SK-MEL-5 (cell line): Measurements from ENCODE around the gene RUVBL1. TPM values are rescaled to one million over a fixed set of nuclear protein-coding genes. Genes with fewer than 3 reads are reported as not detected.
A peak's percentile ranks its signal among the peaks of the same experiment; 100 is the strongest.
"Not testable (repeated sequence)": the region's sequence is repeated elsewhere in the genome, so short reads cannot be mapped to it uniquely, and the experiment has no call there.

ENCODE experiments used
- DNase-seq: peaks from one replicate; pipeline ENCODE4 v3.0.0-alpha.2; 2016; ENCODE audit warnings: low read depth, low spot score
- in situ Hi-C: cut with HindIII; loops from 2 replicates; pipeline ENCODE4 v1.10.0; 2016; ENCODE audit warnings: low sequenced_read_pairs, high pct_unique_total_duplicates, low pct_unique_long_range_greater_than_20kb
- polyA plus RNA-seq, 2 experiments: library from polyadenylated mRNA; depleted of rRNA; stranded (reverse); fragments of >200 nt; gene quantifications; 2 replicates each; pipeline ENCODE4 v1.2.3, GENCODE V29; 2015
- total RNA-seq: library from RNA; depleted of rRNA; stranded (reverse); fragments of >200 nt; shearing (Covaris generic); gene quantifications from 2 replicates; pipeline ENCODE4 v1.2.3, GENCODE V29; 2014; rRNA removed

The RUVBL1 gene
- total RNA-seq = 151 and 161 TPM in 2 replicates
- polyA plus RNA-seq (2015; cell fraction: cytosol; rRNA removed) = 91.9 and 104 TPM in 2 replicates
- polyA plus RNA-seq (2015; cell fraction: nucleus; rRNA removed) = 34.2 and 56.5 TPM in 2 replicates

DNA sequence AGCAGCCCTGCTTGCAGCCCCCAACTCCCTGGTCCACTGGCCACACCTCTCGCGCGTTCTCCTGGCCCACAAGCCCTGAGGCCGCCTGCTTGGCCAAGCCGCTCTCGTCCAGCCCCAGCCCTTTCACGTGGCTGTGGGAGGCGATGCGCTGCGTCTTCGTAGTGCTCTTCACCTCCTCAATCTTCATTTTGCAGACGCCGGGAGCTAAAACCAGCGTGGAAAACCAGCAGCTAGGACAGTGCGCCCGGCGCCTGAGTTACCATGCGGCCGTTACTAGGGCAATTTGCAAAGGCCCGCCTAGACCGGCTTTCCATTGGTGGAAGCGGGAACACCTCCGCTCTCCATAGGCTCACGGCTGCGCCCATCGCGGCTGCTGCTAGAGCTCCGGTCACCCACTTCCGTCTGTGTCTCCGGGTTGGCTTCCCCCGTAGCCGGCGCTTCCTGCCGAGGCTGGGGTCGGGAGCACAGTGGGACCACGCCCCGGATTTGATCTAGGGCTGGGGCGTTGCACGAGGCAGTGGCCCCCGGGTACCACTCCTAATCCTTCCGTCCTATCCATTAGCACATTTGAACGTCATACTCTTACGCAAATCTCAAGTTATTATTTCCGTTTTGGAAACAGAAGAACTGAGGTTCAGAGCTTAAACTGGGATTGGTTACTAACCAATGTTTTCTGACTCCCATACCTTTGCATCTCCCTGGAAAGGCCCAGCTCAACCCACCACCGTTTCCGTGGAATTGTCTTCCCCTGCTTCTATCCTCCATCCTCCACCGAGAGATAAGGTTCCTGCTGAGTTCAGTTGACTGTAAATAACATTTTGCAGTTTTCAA is at the start of gene RUVBL1:
RUVBL1 (minus strand) TSS at position 275 of the 831 bp plus-strand sequence; CDS start at position 187, 88 bp downstream.
- in situ Hi-C loops = no loop called here

DNA sequence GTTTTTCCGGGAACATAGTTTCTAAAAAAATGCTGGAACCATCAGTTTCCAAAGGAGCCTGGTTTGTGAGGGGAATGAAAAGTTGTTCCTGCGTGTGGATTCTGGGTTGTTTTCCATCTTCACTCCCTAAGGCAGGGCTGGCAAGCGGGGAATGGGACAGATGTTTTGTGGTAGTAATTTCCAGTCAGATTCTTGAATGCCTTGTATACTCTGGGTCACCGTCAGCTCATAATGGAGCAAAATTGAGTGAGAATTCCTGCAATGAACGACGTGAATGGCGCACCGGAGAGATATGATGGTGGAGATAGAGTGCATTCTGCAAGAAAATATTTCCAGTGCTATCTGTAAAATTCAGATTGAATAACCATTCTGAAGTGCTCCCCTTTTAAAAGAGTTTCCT is 49.6 kb upstream of the RUVBL1 start:
- no peak for DNase-seq
- in situ Hi-C loops = loop anchor here (25.0 kb wide), 1 partner anchor 139 kb away; no protein-coding TSS in a partner anchor

More for the DNA sequence above, at the start of gene RUVBL1:
- DNase-seq = peak; percentile 98

DNA sequence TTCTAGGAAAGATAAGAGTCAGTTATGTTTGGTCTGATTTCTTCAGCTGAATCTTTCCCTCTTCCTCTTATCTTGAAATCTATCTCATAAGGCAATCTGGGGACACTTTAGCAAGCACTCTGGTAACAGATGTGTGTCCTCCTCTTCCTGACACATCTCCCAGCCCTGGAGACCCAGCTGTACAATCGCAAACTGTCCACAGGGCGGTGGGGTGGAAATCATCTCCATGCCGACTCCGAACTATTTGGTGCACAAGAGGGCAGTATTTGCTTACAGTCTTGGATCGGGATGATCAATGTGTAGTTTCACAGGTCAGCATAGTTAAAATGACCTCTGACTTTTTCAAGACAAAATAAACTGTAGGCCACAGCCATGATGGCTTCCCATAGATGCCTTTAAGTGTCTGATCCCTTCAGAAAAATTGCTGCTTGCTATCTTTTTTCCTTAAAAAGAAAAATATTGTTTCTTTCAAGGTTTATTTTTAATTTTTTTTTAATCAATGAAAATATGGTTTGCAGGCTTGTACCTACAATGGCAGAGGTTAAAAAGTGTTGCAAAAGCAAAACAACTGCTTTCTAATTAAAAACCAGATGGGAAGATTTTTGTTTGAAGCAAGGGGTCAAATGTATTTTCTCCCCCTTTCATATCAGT is 47.4 kb upstream of the RUVBL1 start:
- peak; percentile 93 for DNase-seq
- in situ Hi-C loops = loop anchor here (25.0 kb wide), 1 partner anchor 141 kb away; no protein-coding TSS in a partner anchor

DNA sequence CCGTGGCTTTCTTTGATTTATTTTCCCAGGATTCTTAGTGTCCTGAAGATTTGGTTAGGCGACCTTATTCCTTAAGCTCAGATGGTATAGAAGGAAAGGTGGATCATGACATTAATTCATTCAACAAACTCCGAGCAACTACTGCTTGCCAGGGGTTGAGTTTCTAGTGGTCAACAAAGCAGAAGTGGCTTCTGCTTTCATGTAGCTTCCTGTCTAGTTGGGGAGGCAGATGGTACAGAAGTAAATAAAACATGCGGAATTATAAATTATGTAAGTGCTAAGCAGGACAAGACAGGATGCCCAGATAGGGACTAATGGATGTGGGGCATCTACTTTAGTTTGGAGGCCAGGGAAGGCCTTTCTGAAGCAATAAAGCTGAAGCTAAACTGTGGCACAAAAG is 45.2 kb upstream of the RUVBL1 start:
- no peak for DNase-seq
- in situ Hi-C loops = loop anchor here (25.0 kb wide), 1 partner anchor 143 kb away; no protein-coding TSS in a partner anchor

DNA sequence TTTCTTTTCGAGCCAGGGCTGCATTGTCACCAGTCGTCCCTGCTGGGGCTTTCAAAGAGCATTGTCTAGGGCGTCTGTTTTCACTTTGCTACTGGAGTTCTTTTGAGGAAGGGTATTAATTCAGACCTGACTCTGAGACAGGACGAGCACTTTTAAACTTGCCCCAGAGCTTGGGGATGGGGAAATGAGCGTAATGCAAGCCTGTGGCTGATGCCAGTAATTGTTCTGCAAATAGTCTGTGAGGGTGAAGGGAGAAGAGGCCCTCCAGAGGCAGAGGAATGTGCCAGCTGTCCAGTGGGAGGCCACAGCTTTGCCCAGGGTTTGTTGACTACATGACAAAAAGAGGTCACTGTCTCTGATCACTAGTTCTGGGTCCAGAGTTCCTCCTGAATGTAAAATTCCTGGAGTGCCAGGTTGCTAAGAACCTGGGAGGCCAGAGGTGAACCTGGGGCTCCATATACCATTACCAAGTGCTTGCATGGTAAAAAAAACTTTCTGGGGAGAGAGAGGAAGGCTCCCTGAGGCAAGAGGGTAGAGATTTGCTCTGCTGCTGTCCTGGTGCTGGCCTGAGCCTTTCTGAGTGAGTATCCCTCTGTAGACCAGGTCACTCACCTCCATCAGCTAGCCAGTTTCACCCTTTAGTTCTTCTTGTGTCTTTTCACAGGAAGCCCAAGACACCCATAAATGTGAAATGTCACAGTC is 44.5 kb upstream of the RUVBL1 start:
- in situ Hi-C loops = loop anchor here (25.0 kb wide), 1 partner anchor 144 kb away; no protein-coding TSS in a partner anchor
- DNase-seq = no peak

DNA sequence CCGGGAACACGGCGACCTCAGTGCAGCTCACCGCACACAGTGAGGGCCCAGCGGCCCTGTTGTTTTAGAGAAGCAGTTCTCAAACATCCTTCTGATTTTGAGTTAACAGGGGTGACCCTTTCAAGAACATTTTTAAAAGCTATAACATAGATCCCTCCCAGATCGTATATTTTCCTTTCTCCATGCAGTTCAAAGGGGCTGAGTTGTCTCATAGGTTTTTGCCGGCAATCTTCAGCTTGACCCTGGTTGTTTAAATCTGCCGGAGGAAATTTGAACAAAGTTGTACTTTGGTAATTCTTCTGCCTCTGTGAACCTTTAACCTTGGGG is 44.0 kb upstream of the RUVBL1 start:
- in situ Hi-C loops = loop anchor here (25.0 kb wide), 1 partner anchor 145 kb away; no protein-coding TSS in a partner anchor

DNA sequence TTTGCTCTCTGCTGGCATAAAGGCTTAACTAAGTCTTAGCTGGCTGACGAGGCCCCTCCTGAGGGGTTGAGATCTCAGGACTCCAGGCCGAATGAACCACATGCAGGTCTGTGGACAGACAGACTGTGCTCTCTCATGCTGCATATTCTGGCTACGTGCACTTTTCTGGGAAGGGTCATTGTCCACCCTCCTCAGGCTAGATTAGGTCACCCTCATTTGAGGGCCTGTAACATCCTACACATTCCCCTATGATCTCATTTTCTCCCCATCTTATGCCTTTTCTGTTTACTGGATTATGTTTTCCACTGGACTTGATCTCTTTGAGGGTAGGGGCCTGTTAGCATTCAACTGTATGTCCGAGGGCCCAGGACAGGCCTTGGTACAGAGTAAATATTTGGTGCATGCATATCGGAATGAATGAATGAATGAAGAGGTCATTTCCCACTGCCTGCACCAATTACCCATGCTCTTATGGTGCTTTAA is 43.4 kb upstream of the RUVBL1 start:
- DNase-seq = no peak
- in situ Hi-C loops = loop anchor here (25.0 kb wide), 1 partner anchor 145 kb away; no protein-coding TSS in a partner anchor

More for the DNA sequence above, 44.0 kb upstream of the RUVBL1 start:
- DNase-seq = no peak

DNA sequence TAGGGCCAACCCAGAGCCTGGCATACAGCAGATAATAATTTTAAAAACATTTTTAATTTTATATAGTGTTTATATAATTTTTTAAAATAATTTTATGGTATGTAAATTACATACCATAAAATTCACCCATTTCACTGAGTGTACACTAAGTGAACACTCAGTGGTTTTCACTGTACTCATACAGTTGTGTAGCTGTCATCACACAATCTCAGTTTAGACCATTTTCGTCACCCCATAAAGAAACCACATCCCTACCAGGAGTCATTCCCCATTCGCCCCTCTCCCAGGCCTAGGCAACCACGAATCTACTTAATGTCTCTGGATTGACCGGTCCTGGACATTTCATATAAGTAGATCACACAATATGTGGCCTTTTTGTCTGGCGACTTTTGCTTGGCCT is 39.8 kb upstream of the RUVBL1 start:
- in situ Hi-C loops = loop anchor here (25.0 kb wide), 1 partner anchor 149 kb away; no protein-coding TSS in a partner anchor
- DNase-seq = no peak

DNA sequence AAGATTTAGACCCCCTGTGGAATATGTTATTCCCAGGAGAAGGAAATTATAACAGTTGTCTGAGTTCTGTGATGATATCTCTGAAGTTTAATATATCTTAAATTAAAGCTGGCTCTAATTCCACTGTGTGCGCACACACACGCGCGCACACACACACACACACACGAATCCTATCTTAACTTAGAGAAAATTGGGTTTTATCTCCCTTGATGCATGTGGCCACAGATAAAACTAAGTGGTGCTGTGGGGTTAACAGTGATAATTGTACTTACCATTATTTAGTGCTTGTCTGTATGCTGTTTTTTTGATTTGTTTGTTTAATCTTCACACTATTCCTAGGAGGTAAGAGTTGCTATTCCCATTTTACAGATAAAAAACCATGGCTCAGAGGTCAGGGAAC is 37.0 kb upstream of the RUVBL1 start:
- in situ Hi-C loops = loop anchor here (25.0 kb wide), 1 partner anchor 152 kb away; no protein-coding TSS in a partner anchor
- no peak for DNase-seq

DNA sequence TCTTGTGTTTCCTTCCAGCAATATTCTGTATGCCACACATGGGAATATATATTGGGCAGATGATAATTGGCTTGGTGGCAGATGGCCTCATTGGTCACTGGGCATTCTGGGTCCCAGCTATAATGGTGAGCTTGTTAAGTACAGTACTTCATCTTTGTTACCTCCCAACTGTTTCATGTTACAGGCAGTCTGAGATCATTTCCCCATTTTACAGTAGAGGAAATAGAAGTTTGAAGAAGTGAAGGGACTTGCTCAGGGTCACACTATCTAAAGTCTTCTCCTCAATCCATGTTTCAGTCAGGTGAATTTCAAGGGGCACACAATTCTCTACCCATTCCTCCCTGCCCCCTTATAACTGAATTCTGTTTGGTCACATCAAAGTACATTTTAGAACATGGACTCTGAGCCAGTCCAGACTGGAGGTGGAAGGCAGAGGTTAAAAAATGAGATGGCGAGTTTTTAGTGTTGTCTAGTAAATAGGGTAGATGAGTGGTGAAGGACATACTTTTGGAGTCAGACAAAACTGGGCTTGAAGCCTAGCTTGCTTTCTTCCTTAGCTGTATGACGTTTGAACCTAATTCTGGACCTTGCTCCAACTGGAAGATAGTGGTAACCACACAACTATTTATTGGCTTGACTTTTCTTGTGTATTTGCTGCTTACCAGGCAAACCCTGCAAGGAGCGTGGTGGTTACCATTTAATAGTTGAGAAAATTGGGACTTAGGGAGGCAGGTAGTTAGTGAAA is 32.2 kb upstream of the RUVBL1 start:
- in situ Hi-C loops = loop anchor here (25.0 kb wide), 1 partner anchor 157 kb away; no protein-coding TSS in a partner anchor
- DNase-seq = no peak

DNA sequence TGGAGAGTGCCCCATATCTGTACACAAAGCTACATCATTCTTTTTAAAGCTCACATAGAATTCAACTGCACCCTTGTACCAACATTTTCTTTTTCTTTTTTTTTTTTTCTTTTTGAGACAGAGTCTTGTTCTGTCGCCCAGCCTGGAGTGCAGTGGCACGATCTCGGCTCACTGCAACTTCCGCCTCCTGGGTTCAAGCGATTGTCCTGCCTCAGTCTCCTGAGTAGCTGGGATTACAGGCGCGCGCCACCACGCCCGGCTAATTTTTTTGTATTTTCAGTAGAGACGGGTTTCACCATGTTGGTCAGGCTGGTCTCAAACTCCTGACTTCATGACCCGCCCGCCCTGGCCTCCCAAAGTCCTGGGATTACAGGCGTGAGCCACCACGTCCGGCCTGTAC is 30.7 kb upstream of the RUVBL1 start:
- not testable (repeated sequence) for DNase-seq
- in situ Hi-C loops = loop anchor here (25.0 kb wide), 1 partner anchor 158 kb away; no protein-coding TSS in a partner anchor

DNA sequence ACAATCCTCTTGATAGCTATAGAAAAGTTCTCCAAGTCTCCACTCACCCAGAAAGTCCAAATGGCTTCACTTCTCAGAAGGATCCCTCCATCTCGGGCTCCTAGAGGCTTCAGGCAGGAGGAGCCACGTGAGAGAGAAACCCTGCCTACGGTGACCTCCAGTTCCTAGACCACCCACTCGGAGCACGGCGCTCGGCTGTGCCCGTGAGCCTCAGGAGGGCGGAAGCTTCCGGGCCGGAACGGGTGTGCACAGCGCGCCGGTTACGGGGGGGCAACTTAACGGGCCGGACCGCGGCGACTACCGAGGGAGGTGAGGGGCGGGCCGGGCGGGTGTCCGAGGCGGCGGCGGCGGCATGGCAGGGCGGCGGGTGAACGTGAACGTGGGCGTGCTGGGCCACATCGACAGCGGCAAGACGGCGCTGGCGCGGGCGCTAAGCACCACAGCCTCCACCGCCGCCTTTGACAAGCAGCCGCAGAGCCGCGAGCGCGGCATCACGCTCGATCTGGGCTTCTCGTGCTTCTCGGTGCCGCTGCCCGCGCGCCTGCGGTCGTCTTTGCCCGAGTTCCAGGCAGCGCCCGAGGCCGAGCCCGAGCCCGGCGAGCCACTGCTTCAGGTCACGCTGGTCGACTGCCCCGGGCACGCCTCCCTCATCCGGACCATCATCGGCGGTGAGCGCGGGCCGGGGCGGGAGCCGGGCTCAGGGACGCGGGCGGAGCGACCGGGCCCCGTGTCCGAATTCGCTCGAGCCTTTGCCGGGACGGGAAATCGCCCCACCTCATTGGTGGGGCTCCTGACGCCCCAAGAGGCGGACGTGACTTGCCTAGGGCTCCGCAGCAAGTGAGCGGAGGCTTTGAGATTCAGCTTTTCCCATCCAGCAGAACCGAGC is 29.8 kb upstream of the RUVBL1 start, which contains the start of gene EEFSEC:
EEFSEC (plus strand) TSS at position 326 of the 886 bp plus-strand sequence; CDS start at position 353, 27 bp downstream.
- peak; percentile 77 for DNase-seq
- in situ Hi-C loops = loop anchor here (25.0 kb wide), 1 partner anchor 159 kb away; no protein-coding TSS in a partner anchor

DNA sequence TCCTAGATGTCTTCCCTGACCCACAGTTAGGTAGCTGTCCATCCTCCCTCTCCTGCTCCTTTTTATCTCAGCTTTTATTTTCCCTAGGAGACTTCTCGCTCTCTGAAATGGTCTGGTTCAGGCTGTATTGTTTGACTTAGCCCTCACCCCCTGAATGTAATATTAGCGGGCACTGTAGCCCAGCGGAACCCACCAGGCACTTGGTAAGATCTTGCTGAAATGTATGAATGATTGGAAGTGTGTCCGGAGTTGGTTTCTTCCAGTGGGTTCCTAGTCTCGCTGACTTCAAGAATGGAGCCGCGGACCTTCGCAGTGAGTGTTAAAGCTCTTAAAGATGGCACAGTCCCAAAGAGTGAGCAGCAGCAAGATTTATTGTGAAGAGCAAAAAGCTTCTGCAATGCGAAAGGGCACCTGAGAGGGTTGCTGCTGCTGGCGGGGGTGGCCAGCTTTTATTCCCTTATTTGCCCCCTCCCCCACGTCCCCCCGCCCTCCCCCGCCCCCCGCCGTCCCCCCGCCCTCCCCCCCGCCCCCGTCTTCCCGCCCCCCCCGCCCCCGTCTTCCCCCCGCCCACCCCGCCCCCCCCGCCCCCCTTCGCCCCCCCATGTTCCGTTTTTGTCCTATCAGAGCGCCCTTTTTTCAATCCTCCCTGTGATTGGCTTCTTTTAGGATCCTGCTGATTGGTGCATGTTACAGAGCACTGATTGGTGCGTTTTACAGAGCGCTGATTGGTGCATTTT is 29.0 kb upstream of the RUVBL1 start:
- peak; percentile 84 for DNase-seq
- in situ Hi-C loops = loop anchor here (25.0 kb wide), 1 partner anchor 160 kb away; no protein-coding TSS in a partner anchor

DNA sequence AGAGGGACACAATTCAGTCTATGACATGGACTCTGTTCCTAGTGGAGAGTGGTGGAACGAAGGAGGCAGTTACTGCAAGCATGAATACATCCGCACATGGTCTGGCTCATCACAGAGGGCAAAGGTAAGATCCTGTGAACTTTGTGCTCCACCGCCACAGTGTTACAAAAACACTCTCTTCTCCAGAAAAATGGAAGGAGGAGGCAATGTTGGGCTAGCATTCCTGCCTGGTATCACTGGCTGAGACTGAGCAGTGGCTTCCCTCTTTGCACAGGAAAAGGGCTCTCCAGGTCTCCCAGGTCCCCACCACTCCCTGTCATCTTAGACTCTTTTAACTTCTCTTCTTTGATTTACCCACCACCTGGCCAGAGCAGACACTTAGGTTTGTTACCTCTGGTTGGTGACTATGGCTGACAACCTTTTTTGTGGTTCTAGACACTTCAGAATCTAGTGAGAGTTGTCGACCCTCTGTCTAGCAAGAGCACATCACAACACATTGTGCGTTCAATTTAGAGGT is 28.2 kb upstream of the RUVBL1 start:
- DNase-seq = no peak
- in situ Hi-C loops = loop anchor here (25.0 kb wide), 1 partner anchor 160 kb away; no protein-coding TSS in a partner anchor

DNA sequence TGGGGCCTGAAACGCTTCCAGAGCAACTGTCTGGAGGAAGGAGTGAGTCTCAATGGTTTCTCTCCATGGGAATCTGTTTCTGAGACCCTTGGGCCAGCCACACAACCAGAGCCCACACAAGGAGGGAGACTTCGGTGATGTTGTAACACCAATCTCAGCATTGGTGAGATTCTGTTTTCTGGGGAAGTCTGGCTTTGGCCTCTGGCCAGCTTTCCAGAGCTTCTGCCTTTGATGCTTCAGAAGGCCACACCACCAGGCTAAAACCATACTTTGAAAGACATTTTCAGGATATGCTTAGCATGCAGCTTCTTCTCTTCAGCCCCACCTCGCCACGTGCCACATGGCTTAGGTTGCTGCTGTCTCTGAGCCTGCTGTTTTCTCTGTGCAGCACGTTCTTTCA is 26.0 kb upstream of the RUVBL1 start:
- DNase-seq = no peak
- in situ Hi-C loops = loop anchor here (25.0 kb wide), 1 partner anchor 163 kb away; no protein-coding TSS in a partner anchor
